Activated T-helper 17 cell treated with anti-CD3 and anti-CD28 coated beads, Interleukin-2, amount 50 U/mL, for 72 hours (primary cell): ENCODE results near the gene LRMDA. TPM values are rescaled to one million over a fixed set of nuclear protein-coding genes. Genes with fewer than 3 reads are reported as not detected.

Source experiments
- ATAC-seq: fragments of 150-1000 bp; cut with Tn5 transposase; replicated peaks from 2 replicates; pipeline ENCODE4 v1.10.0; 2021; ENCODE audit warnings: mild to moderate bottlenecking, moderate library complexity
- H3K27ac Mint-ChIP-seq: one replicate; pipeline ENCODE4 v1.8.0; 2022; ENCODE audit warnings: mixed read lengths
- H3K27me3 Mint-ChIP-seq: one replicate; pipeline ENCODE4 v1.8.0; 2022; ENCODE audit warnings: mixed read lengths
- H3K36me3 Mint-ChIP-seq: one replicate; pipeline ENCODE4 v1.8.0; 2022; ENCODE audit warnings: low read depth, mild to moderate bottlenecking, mixed read lengths
- H3K4me1 Mint-ChIP-seq: one replicate; pipeline ENCODE4 v1.8.0; 2022; ENCODE audit warnings: mixed read lengths
- H3K4me3 Mint-ChIP-seq: one replicate; pipeline ENCODE4 v1.8.0; 2022; ENCODE audit warnings: mild to moderate bottlenecking, mixed read lengths
- H3K9me3 Mint-ChIP-seq: one replicate; pipeline ENCODE4 v1.8.0; 2022; ENCODE audit warnings: mixed read lengths
- total RNA-seq, 2 donors: library from RNA; stranded (reverse); gene quantifications; one replicate each; pipeline ENCODE4 v1.2.3, GENCODE V29; 2022

LRMDA gene
- total RNA-seq, 2 donors from 2014 or later: not detected

- Mint-ChIP-seq H3K27me3 (peaks cover 15% of the 10 kb centered on the region), H3K9me3 (no peaks in the 10 kb centered on the region), H3K4me3 (no peak overlapping the region), H3K27ac (no peak overlapping the region), H3K4me1 (no peaks in the 10 kb centered on the region), H3K36me3 (no peaks in the 10 kb centered on the region)
- no peak for ATAC-seq
These were observed 30.5 kb downstream of the LRMDA start for GRCh38 chr10:75461672-75462649.

GRCh38 chr10:75462865-75463264, 31.4 kb downstream of the LRMDA start:
- no peak for ATAC-seq
- H3K27me3 Mint-ChIP-seq: peaks cover 21% of the 10 kb centered on the region

GRCh38 chr10:75464478-75465449, 33.3 kb downstream of the LRMDA start:
- no peak overlapping the region for H3K27ac Mint-ChIP-seq
- ATAC-seq: no peak
- no peaks in the 10 kb centered on the region for H3K9me3 Mint-ChIP-seq
- H3K36me3 Mint-ChIP-seq: no peaks in the 10 kb centered on the region
- H3K4me1 Mint-ChIP-seq: no peaks in the 10 kb centered on the region
- H3K4me3 Mint-ChIP-seq: no peak overlapping the region
- H3K27me3 Mint-ChIP-seq: peaks cover 21% of the 10 kb centered on the region

More at GRCh38 chr10:75462865-75463264, 31.4 kb downstream of the LRMDA start:
- Mint-ChIP-seq H3K4me1 (no peaks in the 10 kb centered on the region), H3K9me3 (no peaks in the 10 kb centered on the region), H3K27ac (no peak overlapping the region), H3K36me3 (no peaks in the 10 kb centered on the region), H3K4me3 (no peak overlapping the region)

GRCh38 chr10:75465450-75465827, 34.0 kb downstream of the LRMDA start:
- no peak for ATAC-seq
- Mint-ChIP-seq H3K4me3 (no peak overlapping the region), H3K27ac (no peak overlapping the region), H3K27me3 (peaks cover 21% of the 10 kb centered on the region), H3K4me1 (no peaks in the 10 kb centered on the region), H3K9me3 (no peaks in the 10 kb centered on the region), H3K36me3 (no peaks in the 10 kb centered on the region)

- Mint-ChIP-seq H3K4me1 (no peaks in the 10 kb centered on the region), H3K36me3 (no peaks in the 10 kb centered on the region), H3K27ac (no peak overlapping the region), H3K27me3 (peaks cover 21% of the 10 kb centered on the region), H3K4me3 (no peak overlapping the region), H3K9me3 (no peaks in the 10 kb centered on the region)
- ATAC-seq: no peak
These were observed 34.6 kb downstream of the LRMDA start for GRCh38 chr10:75466001-75466400.

- no peak overlapping the region for H3K4me3 Mint-ChIP-seq
- no peaks in the 10 kb centered on the region for H3K4me1 Mint-ChIP-seq
- H3K36me3 Mint-ChIP-seq: no peaks in the 10 kb centered on the region
- peaks cover 21% of the 10 kb centered on the region for H3K27me3 Mint-ChIP-seq
- no peak for ATAC-seq
- H3K9me3 Mint-ChIP-seq: no peaks in the 10 kb centered on the region
- no peak overlapping the region for H3K27ac Mint-ChIP-seq
These were observed 35.5 kb downstream of the LRMDA start for GRCh38 chr10:75466886-75467285.

GRCh38 chr10:75468612-75469005, 37.2 kb downstream of the LRMDA start:
- no peaks in the 10 kb centered on the region for H3K9me3 Mint-ChIP-seq
- no peak for ATAC-seq

GRCh38 chr10:75469006-75469616, 37.7 kb downstream of the LRMDA start:
- no peak for ATAC-seq

More at GRCh38 chr10:75468612-75469005, 37.2 kb downstream of the LRMDA start:
- Mint-ChIP-seq H3K36me3 (no peaks in the 10 kb centered on the region), H3K4me3 (no peak overlapping the region), H3K4me1 (no peaks in the 10 kb centered on the region), H3K27ac (no peak overlapping the region), H3K27me3 (peaks cover 31% of the 10 kb centered on the region)

GRCh38 chr10:75470901-75471300, 39.5 kb downstream of the LRMDA start:
- Mint-ChIP-seq H3K36me3 (no peaks in the 10 kb centered on the region), H3K4me1 (no peaks in the 10 kb centered on the region), H3K9me3 (no peaks in the 10 kb centered on the region), H3K4me3 (no peak overlapping the region), H3K27ac (no peak overlapping the region), H3K27me3 (peaks cover 30% of the 10 kb centered on the region)
- no peak for ATAC-seq

More at GRCh38 chr10:75469006-75469616, 37.7 kb downstream of the LRMDA start:
- Mint-ChIP-seq H3K36me3 (no peaks in the 10 kb centered on the region), H3K4me3 (no peak overlapping the region), H3K27me3 (peaks cover 31% of the 10 kb centered on the region), H3K9me3 (no peaks in the 10 kb centered on the region), H3K4me1 (no peaks in the 10 kb centered on the region), H3K27ac (no peak overlapping the region)

GRCh38 chr10:75472685-75473084, 41.3 kb downstream of the LRMDA start:
- Mint-ChIP-seq H3K9me3 (no peaks in the 10 kb centered on the region), H3K27me3 (peaks cover 17% of the 10 kb centered on the region), H3K27ac (no peak overlapping the region), H3K36me3 (no peaks in the 10 kb centered on the region), H3K4me1 (no peaks in the 10 kb centered on the region), H3K4me3 (no peak overlapping the region)
- no peak for ATAC-seq

GRCh38 chr10:75474106-75474505, 42.7 kb downstream of the LRMDA start:
- H3K27ac Mint-ChIP-seq: no peak overlapping the region
- H3K27me3 Mint-ChIP-seq: peaks cover 17% of the 10 kb centered on the region
- no peaks in the 10 kb centered on the region for H3K4me1 Mint-ChIP-seq
- H3K9me3 Mint-ChIP-seq: no peaks in the 10 kb centered on the region
- ATAC-seq: no peak
- no peak overlapping the region for H3K4me3 Mint-ChIP-seq
- H3K36me3 Mint-ChIP-seq: no peaks in the 10 kb centered on the region

- peaks cover 17% of the 10 kb centered on the region for H3K27me3 Mint-ChIP-seq
- H3K4me3 Mint-ChIP-seq: no peak overlapping the region
- ATAC-seq: no peak
- H3K27ac Mint-ChIP-seq: no peak overlapping the region
- H3K9me3 Mint-ChIP-seq: no peaks in the 10 kb centered on the region
- no peaks in the 10 kb centered on the region for H3K36me3 Mint-ChIP-seq
- H3K4me1 Mint-ChIP-seq: no peaks in the 10 kb centered on the region
These were observed 44.2 kb downstream of the LRMDA start for GRCh38 chr10:75475460-75476182.

- Mint-ChIP-seq H3K4me3 (no peak overlapping the region), H3K9me3 (no peaks in the 10 kb centered on the region), H3K4me1 (no peaks in the 10 kb centered on the region), H3K27me3 (peaks cover 17% of the 10 kb centered on the region), H3K27ac (no peak overlapping the region), H3K36me3 (no peaks in the 10 kb centered on the region)
- no peak for ATAC-seq
These were observed 45.1 kb downstream of the LRMDA start for GRCh38 chr10:75476569-75476968.

- Mint-ChIP-seq H3K27me3 (peaks cover 17% of the 10 kb centered on the region), H3K9me3 (no peaks in the 10 kb centered on the region), H3K4me1 (no peaks in the 10 kb centered on the region), H3K27ac (no peak overlapping the region), H3K4me3 (no peak overlapping the region), H3K36me3 (no peaks in the 10 kb centered on the region)
- no peak for ATAC-seq
These were observed 45.6 kb downstream of the LRMDA start for GRCh38 chr10:75476985-75477384.
